Subcutaneous abdominal adipose tissue (tissue), 5 donors: ENCODE results near the gene DLG1.

Experiments
- H3K27ac ChIP-seq: one replicate; pipeline ENCODE4 v1.7.0; 2013; ENCODE audit warnings: low read depth, mild to moderate bottlenecking, inconsistent platforms, low read length, moderate library complexity
- H3K27me3 ChIP-seq, 5 donors: one replicate each; pipeline ENCODE4 v1.7.0; 2013; ENCODE audit warnings: low read length in 5 of 5, inconsistent platforms in 1 of 5; ENCODE audit not compliant: control insufficient read depth in 5 of 5, insufficient read depth in 4 of 5
- H3K36me3 ChIP-seq, 5 donors: one replicate each; pipeline ENCODE4 v1.7.0; 2013; ENCODE audit warnings: low read length in 5 of 5; ENCODE audit not compliant: control insufficient read depth in 5 of 5, insufficient read depth in 5 of 5
- H3K4me1 ChIP-seq, 5 donors: one replicate each; pipeline ENCODE4 v1.7.0; 2013; ENCODE audit warnings: low read length in 5 of 5, mild to moderate bottlenecking in 3 of 5, moderate library complexity in 1 of 5; ENCODE audit not compliant: control insufficient read depth in 5 of 5, insufficient read depth in 5 of 5
- H3K4me3 ChIP-seq, 5 donors: one replicate each; pipeline ENCODE4 v1.7.0; 2013; ENCODE audit warnings: low read length in 5 of 5, low read depth in 1 of 5
- H3K9ac ChIP-seq, 5 donors: one replicate each; pipeline ENCODE4 v1.7.0; 2013; ENCODE audit warnings: low read length in 5 of 5, mild to moderate bottlenecking in 4 of 5, moderate library complexity in 3 of 5
- H3K9me3 ChIP-seq, 5 donors: one replicate each; pipeline ENCODE4 v1.7.0; 2013; ENCODE audit warnings: low read length in 5 of 5; ENCODE audit not compliant: control insufficient read depth in 5 of 5
- donor health status: healthy.
- donor health status: healthy.
- donor health status: healthy.
- donor health status: healthy.
- donor health status: healthy.

DLG1 gene

DNA sequence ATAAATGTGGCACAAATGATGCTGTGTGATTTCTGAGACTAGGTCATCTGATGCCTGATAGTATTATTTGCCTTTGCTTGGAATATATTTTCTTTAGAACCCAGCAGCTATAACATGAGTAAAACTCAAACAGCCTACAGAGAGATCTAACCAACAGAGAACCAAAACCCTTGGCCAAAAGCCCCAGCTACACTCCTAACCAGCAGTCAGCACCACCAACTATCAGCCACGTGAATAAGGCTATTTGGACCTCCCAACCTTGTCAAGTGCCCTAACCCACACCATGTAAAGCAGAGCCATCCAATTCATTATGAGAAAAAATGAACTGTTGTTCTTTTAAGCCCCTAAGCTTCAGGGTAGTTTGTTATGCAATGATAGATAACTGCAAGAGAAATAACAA, 154.2 kb downstream of the DLG1 start:
- H3K4me3 ChIP-seq: no peak overlapping the region
- peaks cover 3 to 19% (median 7%) of the 10 kb centered on the region in 5 donors for H3K36me3 ChIP-seq
- no peak overlapping the region for H3K27ac ChIP-seq
- H3K27me3 ChIP-seq: no peaks in the 10 kb centered on the region
- H3K9ac ChIP-seq: no peak overlapping the region
- H3K4me1 ChIP-seq: peaks cover 0 to 4% (median 0%) of the 10 kb centered on the region in 5 donors
- H3K9me3 ChIP-seq: no peaks in the 10 kb centered on the region

DNA sequence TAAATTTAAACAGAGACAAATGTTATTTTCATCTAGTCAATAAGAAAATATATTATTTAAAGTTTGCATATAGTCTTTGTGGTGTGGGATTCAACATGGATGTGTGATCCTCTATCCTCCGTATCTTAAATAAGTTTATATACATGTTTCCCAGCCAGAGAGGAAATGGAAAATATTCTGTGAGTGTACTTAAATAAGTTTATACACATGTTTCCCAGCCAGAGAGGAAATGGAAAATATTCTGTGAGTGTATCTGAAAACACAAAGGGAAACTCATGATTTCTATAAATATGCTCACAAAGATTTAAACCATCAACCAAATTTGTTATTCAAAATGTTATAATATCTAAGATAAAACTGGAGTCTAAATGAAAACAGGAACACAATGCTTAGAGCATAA, 158.8 kb downstream of the DLG1 start:
- H3K9ac ChIP-seq: no peak overlapping the region
- no peak overlapping the region for H3K4me3 ChIP-seq
- H3K27me3 ChIP-seq: no peaks in the 10 kb centered on the region
- H3K27ac ChIP-seq: no peak overlapping the region
- H3K9me3 ChIP-seq: peaks cover 0 to 3% (median 0%) of the 10 kb centered on the region in 5 donors
- H3K4me1 ChIP-seq: peaks cover 0 to 9% (median 0%) of the 10 kb centered on the region in 5 donors
- H3K36me3 ChIP-seq: peaks cover 9 to 31% (median 23%) of the 10 kb centered on the region in 5 donors

DNA sequence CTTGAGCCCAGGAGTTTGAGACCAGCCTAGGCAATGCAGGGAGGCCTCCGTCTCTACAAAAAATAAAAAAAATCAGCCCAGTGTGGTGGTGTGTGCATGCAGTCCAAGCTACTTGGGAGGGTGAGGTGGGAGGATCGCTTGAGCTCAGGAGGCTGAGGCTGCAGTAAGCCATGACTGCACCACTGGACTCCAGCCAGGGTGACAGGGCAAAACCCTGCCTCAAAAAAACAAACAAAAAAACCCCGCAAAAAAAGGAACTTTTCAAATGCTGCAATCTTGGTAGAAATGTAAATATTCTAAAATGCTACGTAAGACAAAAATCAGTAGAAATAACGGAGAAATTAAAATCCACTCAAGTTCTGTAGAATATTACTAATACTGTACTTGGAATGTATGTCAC, 160.7 kb downstream of the DLG1 start:
- Histone ChIP-seq H3K4me3 (no peak overlapping the region), H3K9ac (no peak overlapping the region), H3K9me3 (peaks cover 0 to 3% (median 0%) of the 10 kb centered on the region in 5 donors), H3K36me3 (peaks cover 12 to 36% (median 28%) of the 10 kb centered on the region in 5 donors), H3K4me1 (peaks cover 0 to 13% (median 0%) of the 10 kb centered on the region in 5 donors), H3K27me3 (no peaks in the 10 kb centered on the region), H3K27ac (no peak overlapping the region)

DNA sequence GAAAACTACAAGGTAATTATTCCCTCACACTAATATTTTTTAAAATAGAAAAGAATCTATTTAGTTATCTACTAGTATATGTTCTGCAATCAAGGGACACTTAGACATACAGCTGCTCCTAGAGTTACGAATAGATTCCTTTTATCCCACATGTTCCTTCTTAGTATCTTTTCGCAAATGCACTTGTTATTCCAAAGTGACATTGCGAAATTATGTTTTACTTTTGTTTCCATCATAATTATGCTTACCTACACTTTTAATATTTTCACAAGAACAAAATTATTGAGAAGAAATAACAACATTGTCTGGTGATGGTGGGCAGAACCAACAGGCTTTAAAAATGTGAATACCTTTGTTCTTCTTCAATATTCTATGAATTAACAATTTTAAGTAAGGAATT, 161.7 kb downstream of the DLG1 start:
- Histone ChIP-seq H3K9me3 (peaks cover 0 to 3% (median 0%) of the 10 kb centered on the region in 5 donors), H3K4me3 (no peak overlapping the region), H3K36me3 (peaks cover 12 to 36% (median 28%) of the 10 kb centered on the region in 5 donors), H3K4me1 (peaks cover 0 to 13% (median 0%) of the 10 kb centered on the region in 5 donors), H3K9ac (no peak overlapping the region), H3K27me3 (no peaks in the 10 kb centered on the region), H3K27ac (no peak overlapping the region)

DNA sequence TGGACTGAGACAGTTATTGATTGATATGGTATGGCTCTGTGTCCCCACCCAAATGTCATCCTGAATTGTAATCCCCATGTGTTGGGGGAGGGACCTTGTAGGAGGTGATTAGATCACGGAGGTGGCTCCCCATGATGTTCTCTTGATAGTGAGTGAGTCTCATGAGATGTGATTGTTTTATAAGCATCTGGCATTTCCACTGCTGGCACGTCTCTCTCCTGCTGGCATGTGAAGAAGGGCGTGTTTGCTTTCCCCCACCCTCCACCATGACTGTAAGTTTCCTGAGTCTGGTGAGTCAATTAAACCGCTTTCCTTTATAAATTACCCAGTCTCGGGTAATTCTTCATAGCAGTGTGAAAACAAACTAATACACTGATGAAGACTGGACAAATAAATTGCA, 163.2 kb downstream of the DLG1 start:
- peaks cover 9 to 33% (median 25%) of the 10 kb centered on the region in 5 donors for H3K36me3 ChIP-seq

DNA sequence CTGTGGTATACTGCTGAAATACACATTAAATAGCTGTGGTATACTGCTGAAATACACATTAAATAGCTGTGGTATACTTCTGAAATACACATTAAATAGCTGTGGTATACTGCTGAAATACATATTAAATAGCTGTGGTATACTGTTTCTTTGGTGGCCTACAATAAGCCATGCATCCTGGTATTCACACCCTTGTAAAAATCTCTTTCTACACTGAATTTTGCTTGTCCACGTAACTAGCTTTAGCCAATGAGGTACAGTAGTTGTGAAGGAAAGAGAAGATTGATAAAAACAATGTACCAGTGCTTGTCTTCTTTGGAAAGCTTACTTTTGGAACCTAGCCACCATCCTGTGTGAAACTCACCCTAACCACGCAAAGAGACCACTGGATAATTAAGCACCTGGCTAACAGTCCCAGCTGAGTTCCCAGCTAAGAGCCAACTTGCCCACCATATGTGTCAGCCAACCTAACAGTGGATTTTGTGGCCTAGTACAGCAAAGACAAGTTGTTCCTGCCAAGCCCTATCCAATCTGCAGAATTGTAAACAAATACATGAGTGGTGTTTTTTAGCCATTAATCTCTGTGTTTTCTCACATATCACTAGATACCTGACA, 165.4 kb downstream of the DLG1 start:
- Histone ChIP-seq H3K27me3 (no peaks in the 10 kb centered on the region), H3K4me3 (no peak overlapping the region), H3K4me1 (peaks cover 0 to 8% (median 0%) of the 10 kb centered on the region in 5 donors), H3K9ac (no peak overlapping the region), H3K36me3 (peaks cover 22 to 45% (median 33%) of the 10 kb centered on the region in 5 donors), H3K9me3 (peaks cover 0 to 3% (median 0%) of the 10 kb centered on the region in 5 donors), H3K27ac (no peak overlapping the region)

More for the DNA sequence above, 163.2 kb downstream of the DLG1 start:
- Histone ChIP-seq H3K27me3 (no peaks in the 10 kb centered on the region), H3K4me1 (peaks cover 0 to 13% (median 0%) of the 10 kb centered on the region in 5 donors), H3K4me3 (no peak overlapping the region), H3K9me3 (peaks cover 0 to 3% (median 0%) of the 10 kb centered on the region in 5 donors), H3K27ac (no peak overlapping the region), H3K9ac (no peak overlapping the region)

DNA sequence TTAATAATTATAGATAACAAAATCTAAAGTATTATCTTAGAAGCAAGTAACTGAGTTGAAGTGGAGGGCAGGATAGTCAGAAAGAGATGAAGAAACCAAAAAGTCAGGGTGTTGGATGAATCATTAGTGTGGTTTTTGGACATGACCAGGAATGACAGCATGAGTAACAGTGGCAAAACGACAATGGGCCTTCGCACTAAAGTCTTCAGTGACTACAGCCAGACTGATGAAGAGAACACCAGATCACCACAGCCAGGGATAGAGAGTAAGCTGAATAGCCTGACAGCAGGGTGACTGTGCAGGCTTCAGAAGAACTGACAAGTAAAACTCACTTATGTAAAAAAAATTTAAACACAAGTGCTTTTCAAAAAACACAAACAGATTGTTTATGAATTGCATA, 172.8 kb downstream of the DLG1 start:
- peaks cover 24 to 40% (median 27%) of the 10 kb centered on the region in 5 donors for H3K36me3 ChIP-seq
- no peaks in the 10 kb centered on the region for H3K4me1 ChIP-seq
- H3K9ac ChIP-seq: no peak overlapping the region
- H3K9me3 ChIP-seq: no peaks in the 10 kb centered on the region
- no peak overlapping the region for H3K27ac ChIP-seq
- H3K4me3 ChIP-seq: no peak overlapping the region
- no peaks in the 10 kb centered on the region for H3K27me3 ChIP-seq

DNA sequence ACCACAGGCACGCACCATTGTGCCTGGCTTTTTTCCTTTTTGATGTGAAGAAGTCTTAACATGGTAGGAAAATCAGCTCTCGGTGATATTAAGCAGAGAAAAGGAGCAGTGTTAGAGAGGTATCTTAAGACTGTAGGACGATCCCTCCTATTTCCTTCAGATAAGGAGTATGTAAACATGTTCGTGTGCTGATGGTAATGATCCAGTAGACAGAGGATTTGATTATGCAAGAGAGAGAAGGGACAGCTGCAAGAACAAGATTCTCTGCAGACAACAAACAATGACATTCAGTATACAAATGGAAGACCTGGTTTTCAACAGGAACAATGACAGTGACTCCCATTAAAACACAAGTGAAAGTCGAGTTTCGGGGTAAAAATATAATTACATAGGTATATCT, 173.7 kb downstream of the DLG1 start:
- Histone ChIP-seq H3K4me1 (no peaks in the 10 kb centered on the region), H3K36me3 (peaks cover 19 to 37% (median 25%) of the 10 kb centered on the region in 5 donors), H3K4me3 (no peak overlapping the region), H3K27ac (no peak overlapping the region), H3K27me3 (no peaks in the 10 kb centered on the region), H3K9me3 (no peaks in the 10 kb centered on the region), H3K9ac (no peak overlapping the region)

DNA sequence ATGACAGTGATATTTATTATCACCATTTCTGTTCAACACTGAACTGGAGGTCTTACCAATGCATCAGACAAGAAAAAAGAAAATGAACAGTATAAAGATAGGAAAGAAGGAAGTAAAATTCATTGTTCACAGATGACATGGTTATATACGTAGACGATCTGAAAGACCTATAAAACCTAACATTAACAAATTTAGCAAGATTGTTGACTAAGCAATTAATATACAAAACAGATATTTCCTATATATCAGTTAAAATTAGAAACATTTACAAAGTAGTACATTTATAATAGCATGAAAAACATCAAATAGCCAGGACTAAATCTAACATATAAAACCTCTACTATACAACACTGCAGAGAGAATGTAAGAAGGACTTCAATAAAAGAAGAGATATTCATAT, 176.0 kb downstream of the DLG1 start:
- Histone ChIP-seq H3K36me3 (peaks cover 13 to 24% (median 17%) of the 10 kb centered on the region in 5 donors), H3K27ac (no peak overlapping the region), H3K4me1 (no peaks in the 10 kb centered on the region), H3K9me3 (no peaks in the 10 kb centered on the region), H3K9ac (no peak overlapping the region), H3K4me3 (no peak overlapping the region), H3K27me3 (no peaks in the 10 kb centered on the region)

DNA sequence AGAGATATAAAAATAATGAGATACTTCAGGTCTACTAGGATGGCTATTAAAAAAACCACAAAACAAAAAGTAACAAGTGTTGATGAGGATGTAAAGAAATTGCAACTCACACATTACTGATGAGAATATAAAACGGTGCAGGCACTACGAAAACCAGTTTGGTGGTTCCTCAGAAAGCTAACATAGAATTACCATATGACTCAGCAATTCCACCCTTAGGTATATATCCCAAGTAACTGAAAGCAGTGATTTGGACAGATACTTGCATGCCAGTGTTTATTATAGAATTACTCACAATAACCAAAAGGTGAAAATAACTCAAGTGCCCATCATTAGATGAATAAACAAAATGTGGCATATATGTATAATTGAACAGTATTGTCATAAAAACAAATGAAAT, 181.3 kb downstream of the DLG1 start:
- Histone ChIP-seq H3K4me1 (no peaks in the 10 kb centered on the region), H3K9ac (no peak overlapping the region), H3K27ac (no peak overlapping the region), H3K4me3 (no peak overlapping the region), H3K27me3 (no peaks in the 10 kb centered on the region), H3K9me3 (no peaks in the 10 kb centered on the region), H3K36me3 (peaks cover 2 to 26% (median 12%) of the 10 kb centered on the region in 5 donors)
